Smooth muscle cell of the brain vasculature (primary cell): ENCODE data around the gene DUSP22.
"Not testable (repeated sequence)": the region's sequence is repeated elsewhere in the genome, so short reads cannot be mapped to it uniquely, and the experiment has no call there.

Experiments
- DNase-seq: peaks from one replicate; pipeline ENCODE4 v3.0.0-alpha.2; 2012; ENCODE audit warnings: low read depth, low spot score

DUSP22 gene

DNA sequence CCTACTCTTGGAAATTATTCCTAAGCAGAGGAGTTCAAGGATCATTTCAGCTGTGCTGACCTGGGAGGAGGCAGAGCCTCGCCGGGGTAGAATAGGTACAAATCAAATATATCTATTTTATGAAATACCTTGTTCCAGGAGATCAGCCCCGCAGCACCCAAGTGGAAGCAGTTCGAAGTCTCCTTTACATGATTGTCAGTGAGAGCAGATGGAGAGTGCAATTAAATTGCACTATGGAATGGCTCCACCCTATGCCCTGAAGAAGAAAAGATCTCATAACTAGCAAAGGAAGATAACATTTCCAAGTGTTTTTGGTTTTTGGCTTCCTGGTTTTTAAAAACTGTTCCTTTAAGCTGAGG is 31.4 kb downstream of the DUSP22 start:
- DNase-seq = no peak

DNA sequence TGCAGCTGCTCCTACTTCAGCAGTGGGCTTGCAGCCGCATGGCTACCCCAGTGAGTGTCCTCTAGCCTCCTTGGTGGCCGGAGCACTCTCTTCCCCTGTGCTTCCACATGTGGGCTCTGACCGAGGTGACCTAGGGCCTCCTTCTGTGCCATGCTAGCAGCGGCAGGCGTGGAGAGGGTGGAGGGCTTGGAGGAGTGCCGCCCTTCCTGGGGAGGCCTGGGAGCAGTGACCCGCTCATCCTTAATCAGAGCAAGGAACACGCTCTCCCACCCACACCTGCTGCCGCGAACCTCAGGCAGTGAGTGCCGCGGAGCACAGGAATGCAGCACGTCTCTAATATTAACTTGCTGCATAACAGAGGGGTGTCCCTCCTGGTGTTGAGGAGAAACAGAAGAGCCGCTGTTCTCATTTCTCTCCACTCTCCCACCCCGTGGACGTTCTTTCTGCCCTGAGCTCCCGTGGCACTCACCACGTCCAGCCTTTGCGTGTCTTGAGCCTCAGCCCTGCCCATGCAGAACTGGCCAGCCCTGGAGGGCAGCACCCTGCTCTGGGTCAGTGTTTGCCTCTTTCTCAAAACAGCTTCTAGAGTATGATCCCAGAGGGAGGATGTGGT is 31.9 kb downstream of the DUSP22 start:
- no peak for DNase-seq

- DNase-seq = no peak
These were observed 32.4 kb downstream of the DUSP22 start for GRCh38 chr6:324729-325125.

DNA sequence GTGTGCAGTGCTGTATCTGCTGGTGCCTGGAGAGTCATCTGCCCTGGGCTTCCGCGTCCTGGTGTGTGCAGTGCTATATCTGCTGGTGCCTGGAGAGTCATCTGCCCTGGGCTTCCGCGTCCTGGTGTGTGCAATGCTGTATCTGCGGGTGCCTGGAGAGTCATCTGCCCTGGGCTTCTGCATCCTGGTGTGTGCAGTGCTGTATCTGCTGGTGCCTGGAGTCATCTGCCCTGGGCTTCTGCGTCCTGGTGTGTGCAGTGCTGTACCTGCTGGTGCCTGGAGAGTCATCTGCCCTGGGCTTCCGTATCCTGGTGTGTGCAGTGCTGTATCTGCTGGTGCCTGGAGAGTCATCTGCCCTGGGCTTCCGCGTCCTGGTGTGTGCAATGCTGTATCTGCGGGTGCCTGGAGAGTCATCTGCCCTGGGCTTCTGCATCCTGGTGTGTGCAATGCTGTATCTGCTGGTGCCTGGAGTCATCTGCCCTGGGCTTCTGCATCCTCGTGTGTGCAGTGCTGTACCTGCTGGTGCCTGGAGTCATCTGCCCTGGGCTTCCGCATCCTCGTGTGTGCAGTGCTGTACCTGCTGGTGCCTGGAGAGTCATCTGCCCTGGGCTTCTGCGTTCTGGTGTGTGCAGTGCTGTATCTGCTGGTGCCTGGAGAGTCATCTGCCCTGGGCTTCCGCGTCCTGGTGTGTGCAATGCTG is 33.0 kb downstream of the DUSP22 start:
- DNase-seq = not testable (repeated sequence)

DNA sequence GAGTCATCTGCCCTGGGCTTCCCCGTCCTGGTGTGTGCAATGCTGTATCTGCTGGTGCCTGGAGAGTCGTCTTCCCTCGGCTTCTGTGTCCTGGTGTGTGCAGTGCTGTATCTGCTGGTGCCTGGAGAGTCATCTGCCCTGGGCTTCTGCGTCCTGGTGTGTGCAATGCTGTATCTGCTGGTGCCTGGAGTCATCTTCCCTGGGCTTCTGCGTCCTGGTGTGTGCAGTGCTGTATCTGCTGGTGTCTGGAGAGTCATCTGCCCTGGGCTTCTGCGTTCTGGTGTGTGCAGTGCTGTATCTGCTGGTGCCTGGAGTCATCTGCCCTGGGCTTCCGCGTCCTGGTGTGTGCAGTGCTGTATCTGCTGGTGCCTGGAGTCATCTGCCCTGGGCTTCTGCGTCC is 33.8 kb downstream of the DUSP22 start:
- not testable (repeated sequence) for DNase-seq

DNA sequence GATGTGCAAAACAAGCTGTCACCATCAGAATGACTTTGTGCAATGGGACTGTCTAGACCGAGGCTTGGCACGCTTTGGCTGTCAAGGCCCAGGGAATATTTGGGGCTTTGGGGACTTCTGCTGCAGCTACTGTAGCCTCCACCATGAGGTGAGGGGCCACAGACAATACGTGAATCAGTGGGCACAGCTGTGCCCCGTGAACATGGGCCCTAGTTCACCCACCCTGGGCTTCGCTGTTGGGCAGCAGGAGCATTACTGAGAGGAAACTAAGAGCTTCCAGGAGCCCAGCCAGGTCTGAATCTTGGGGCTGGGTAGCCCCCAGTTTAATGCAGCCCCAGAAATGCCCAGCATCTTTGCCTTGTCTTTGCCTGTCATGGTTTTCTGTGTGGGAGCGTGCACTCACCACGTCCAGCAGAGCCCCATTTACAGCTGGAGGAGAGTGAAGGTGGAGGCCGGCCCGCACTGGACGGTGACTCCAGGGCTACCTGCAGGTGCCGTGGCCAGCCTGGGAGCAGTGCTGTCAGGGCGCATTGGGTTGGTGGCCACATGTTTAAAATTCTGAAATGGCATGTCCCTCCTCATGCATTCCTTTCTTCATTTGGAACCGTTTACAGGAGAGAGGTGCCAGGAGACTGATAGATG is 34.7 kb downstream of the DUSP22 start:
- DNase-seq = no peak

GRCh38 chr6:327538-328116 is 35.3 kb downstream of the DUSP22 start:
- DNase-seq = no peak

- peak; percentile 68 for DNase-seq
These were observed 35.9 kb downstream of the DUSP22 start for GRCh38 chr6:328136-328670.

- no peak for DNase-seq
These were observed 36.6 kb downstream of the DUSP22 start for GRCh38 chr6:328924-329323.

GRCh38 chr6:329888-330691 is 37.8 kb downstream of the DUSP22 start:
- DNase-seq = no peak

- DNase-seq = no peak
These were observed 38.7 kb downstream of the DUSP22 start for GRCh38 chr6:330948-331347.

DNA sequence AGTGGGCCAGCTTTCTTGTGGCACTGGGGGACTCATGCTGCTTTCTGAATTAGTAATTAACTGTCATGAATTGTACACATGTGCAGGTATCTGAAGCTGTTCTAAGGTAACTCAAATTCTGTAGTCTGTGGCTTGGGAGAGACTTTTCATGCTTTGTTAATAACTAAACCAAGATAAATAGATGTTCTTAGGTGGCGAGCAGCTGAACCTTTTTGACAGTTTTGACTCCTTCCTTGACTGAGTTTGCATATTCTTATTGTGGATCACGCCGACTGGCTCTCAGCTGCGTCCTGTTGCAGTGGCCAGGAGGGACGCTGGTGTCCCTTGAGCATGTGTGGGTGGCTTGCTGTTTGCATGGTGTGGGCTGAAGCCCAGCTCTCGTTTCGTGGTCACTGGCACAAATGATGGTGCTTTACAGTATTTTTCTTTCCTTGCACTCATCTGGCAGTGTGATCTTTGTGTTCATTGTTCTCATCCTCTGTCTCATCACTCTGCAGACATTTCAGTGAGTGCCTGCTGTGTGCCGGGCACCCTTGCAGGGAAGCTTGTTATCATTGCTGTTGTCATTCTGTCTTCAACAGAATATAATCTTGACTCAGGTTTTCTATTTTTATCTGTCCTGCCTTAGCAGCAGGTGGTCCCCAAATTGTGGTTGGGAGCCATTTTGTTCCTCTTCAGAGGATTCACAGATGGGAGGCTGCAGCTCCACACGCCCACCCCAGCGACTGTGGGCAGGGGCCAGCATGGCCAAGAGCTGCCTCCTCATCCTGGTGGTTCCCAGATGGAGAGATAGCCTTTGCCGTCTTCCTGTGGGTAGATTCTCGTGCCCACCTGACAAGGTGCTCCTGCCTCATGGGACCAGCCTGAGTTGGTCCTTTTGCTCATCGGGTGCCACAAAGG is 39.6 kb downstream of the DUSP22 start:
- DNase-seq = peak; percentile 57

- DNase-seq = no peak
These were observed 40.4 kb downstream of the DUSP22 start for GRCh38 chr6:332671-333070.

- no peak for DNase-seq
These were observed 41.2 kb downstream of the DUSP22 start for GRCh38 chr6:333379-334002.

- no peak for DNase-seq
These were observed 42.5 kb downstream of the DUSP22 start for GRCh38 chr6:334536-335510.

- no peak for DNase-seq
These were observed 43.3 kb downstream of the DUSP22 start for GRCh38 chr6:335572-335971.

DNA sequence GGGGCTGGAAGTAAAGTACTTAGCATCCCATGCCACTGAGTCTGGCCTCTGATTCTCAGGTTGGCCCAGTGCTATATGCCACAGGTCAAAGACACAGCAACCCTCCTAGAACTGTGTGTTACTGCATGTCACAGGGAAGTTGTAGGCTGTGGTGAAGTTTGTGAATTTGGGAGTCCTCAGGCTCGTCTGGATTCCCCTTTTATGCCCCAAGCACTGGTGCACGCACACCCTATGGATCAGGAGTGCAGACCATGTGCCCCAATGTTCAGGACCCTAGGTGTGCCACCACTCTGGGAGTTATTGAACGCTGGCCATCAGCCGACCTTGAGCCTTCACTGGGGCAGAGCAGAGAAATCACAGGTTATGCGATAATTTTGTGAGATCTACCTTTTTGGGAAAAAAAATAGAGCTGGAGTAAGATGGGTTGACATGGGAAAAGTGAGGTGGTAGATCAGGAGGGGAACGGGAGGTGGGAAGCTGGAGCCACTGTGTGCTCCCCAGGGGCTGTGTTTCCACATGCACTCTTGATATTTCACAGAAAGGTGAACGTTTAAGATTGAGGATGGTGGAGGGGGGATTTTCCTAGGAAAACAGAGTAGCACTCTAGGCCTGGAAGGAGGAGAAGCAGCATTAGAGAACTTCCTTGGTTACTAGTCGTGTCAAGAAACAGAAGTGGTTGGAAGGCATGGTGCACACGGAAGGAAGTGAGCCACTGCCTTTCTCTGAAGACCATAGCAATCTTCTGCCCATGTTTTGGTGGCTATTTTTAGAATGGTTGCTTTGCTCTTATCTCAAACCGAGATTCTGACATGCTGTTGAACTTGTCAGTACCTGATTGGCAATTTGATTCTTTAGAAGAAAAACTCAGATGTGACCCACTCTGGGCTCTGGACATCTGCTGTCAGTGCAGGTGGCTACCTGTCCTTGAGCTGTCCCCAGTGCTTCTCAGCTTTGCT is 44.1 kb downstream of the DUSP22 start:
- no peak for DNase-seq
